ENCODE measurements around the gene TMEM44. TPM values are rescaled to one million over a fixed set of nuclear protein-coding genes. Genes with fewer than 3 reads are reported as not detected.

Gene TMEM44
- total RNA-seq, 1 experiment from 2014 or later: 70.1 TPM

DNA sequence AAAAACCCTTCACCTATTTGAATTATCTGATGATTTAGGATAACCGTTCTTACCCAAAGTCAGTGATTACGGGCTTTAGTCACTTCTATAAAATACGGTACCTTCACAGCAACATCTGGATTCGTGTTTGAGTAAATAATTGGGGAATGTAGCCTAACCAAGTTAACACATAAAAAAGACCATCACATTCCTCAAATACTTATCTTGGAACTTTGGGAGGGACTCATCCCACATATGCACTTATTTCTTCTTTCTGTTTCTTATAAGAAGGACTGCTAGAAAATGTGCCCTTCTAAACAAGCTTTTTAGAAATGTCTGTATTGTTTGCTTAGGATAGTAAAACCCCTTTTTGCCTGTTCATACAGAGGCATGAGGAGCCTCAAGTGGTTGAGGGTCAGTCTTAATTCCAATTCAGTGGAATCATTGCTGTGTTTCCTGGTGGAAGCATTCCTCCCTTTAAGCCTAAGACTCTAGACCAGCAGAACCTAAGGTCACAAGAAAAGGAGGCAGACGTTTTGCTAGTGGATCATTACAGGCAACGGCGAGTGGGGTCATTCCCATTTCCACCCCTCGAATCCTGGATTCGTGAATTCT is 67.5 kb downstream of the TMEM44 start:
- ATAC-seq: no peak
- H3K4me1 ChIP-seq (ENCODE audit: control insufficient read depth, insufficient read depth, low read length): no peaks in the 10 kb centered on the region
- no peaks in the 10 kb centered on the region for H3K9me3 ChIP-seq (ENCODE audit: control insufficient read depth, insufficient read depth, low read depth, low read length)
- POLR2A ChIA-PET: interaction anchor here (0.6 kb wide), 1 partner anchor 82 kb away, joined by 4 read pairs; no protein-coding TSS in a partner anchor
- no TSS peak for BruUV-seq (replicated peaks)
- CTCF ChIA-PET: interaction anchor here (1.4 kb wide), 1 partner anchor 94 kb away, joined by 3 read pairs; no protein-coding TSS in a partner anchor
- H3K4me3 ChIP-seq (ENCODE audit: low read depth in 2 of 2, low read length in 2 of 2): no peak overlapping the region
- DNase-seq (ENCODE audit: low read depth, low spot score): no peak
- TF ChIP-seq, protein P1, sequence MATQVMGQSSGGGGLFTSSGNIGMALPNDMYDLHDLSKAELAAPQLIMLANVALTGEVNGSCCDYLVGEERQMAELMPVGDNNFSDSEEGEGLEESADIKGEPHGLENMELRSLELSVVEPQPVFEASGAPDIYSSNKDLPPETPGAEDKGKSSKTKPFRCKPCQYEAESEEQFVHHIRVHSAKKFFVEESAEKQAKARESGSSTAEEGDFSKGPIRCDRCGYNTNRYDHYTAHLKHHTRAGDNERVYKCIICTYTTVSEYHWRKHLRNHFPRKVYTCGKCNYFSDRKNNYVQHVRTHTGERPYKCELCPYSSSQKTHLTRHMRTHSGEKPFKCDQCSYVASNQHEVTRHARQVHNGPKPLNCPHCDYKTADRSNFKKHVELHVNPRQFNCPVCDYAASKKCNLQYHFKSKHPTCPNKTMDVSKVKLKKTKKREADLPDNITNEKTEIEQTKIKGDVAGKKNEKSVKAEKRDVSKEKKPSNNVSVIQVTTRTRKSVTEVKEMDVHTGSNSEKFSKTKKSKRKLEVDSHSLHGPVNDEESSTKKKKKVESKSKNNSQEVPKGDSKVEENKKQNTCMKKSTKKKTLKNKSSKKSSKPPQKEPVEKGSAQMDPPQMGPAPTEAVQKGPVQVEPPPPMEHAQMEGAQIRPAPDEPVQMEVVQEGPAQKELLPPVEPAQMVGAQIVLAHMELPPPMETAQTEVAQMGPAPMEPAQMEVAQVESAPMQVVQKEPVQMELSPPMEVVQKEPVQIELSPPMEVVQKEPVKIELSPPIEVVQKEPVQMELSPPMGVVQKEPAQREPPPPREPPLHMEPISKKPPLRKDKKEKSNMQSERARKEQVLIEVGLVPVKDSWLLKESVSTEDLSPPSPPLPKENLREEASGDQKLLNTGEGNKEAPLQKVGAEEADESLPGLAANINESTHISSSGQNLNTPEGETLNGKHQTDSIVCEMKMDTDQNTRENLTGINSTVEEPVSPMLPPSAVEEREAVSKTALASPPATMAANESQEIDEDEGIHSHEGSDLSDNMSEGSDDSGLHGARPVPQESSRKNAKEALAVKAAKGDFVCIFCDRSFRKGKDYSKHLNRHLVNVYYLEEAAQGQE (IDR thresholded peaks at IDR 0.05; ENCODE audit: insufficient read depth in 1 of 2, low read depth in 2 of 2, low read length in 1 of 2): no peak
- TF ChIP-seq SIN3A (IDR thresholded peaks at IDR 0.05; ENCODE audit: borderline replicate concordance, insufficient read depth, low read depth, low read length): no peak
- TF ChIP-seq POLR2AphosphoS5 (IDR thresholded peaks at IDR 0.05; ENCODE audit: low read depth, low read length): no peak
- H3K27me3 ChIP-seq (ENCODE audit: control insufficient read depth, insufficient read depth, low read length): no peaks in the 10 kb centered on the region
- H3K36me3 ChIP-seq (ENCODE audit: control insufficient read depth, insufficient read depth, low read length): no peaks in the 10 kb centered on the region
- intact Hi-C loops (cut with micrococcal nuclease; ENCODE audit: unreplicated experiment): no loop called here
- H3K27ac ChIP-seq (ENCODE audit: low read length): no peak overlapping the region
- in situ Hi-C loops (cut with HindIII; ENCODE audit: low pct_unique_long_range_greater_than_20kb, low sequenced_read_pairs): no loop called here

DNA sequence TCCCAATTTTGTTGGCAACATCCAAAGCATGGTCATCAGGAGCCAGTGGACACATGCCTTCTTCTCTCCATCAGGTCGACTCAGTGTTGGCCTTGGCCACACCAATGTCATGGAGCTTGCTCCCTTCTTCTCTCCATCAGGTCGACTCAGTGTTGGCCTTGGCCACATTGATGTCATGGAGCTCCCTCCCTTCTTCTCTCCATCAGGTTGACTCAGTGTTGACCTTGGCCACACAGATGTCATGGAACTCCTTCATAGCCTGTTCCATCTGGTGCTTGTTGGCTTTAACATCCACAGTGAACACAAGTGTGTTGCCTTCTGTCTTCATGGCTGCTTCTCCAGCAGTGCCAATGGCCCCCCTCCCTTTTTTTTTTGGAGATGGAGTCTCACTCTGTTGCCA is 70.2 kb downstream of the TMEM44 start:
- Histone ChIP-seq H3K27me3 (ENCODE audit: control insufficient read depth, insufficient read depth, low read length) (no peaks in the 10 kb centered on the region), H3K27ac (ENCODE audit: low read length) (no peak overlapping the region), H3K4me1 (ENCODE audit: control insufficient read depth, insufficient read depth, low read length) (no peaks in the 10 kb centered on the region), H3K4me3 (ENCODE audit: low read depth in 2 of 2, low read length in 2 of 2) (no peak overlapping the region), H3K36me3 (ENCODE audit: control insufficient read depth, insufficient read depth, low read length) (no peaks in the 10 kb centered on the region), H3K9me3 (ENCODE audit: control insufficient read depth, insufficient read depth, low read depth, low read length) (no peaks in the 10 kb centered on the region)
- BruUV-seq (replicated peaks): no TSS peak
- TF ChIP-seq POLR2AphosphoS5 (IDR thresholded peaks at IDR 0.05; ENCODE audit: low read depth, low read length) (no peak), TCF7L2 (IDR thresholded peaks at IDR 0.05; ENCODE audit: low read depth, low read length) (no peak), SIN3A (IDR thresholded peaks at IDR 0.05; ENCODE audit: borderline replicate concordance, insufficient read depth, low read depth, low read length) (no peak)
- TF ChIP-seq, protein P2, sequence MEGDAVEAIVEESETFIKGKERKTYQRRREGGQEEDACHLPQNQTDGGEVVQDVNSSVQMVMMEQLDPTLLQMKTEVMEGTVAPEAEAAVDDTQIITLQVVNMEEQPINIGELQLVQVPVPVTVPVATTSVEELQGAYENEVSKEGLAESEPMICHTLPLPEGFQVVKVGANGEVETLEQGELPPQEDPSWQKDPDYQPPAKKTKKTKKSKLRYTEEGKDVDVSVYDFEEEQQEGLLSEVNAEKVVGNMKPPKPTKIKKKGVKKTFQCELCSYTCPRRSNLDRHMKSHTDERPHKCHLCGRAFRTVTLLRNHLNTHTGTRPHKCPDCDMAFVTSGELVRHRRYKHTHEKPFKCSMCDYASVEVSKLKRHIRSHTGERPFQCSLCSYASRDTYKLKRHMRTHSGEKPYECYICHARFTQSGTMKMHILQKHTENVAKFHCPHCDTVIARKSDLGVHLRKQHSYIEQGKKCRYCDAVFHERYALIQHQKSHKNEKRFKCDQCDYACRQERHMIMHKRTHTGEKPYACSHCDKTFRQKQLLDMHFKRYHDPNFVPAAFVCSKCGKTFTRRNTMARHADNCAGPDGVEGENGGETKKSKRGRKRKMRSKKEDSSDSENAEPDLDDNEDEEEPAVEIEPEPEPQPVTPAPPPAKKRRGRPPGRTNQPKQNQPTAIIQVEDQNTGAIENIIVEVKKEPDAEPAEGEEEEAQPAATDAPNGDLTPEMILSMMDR (IDR thresholded peaks at IDR 0.05): no peak
- TF ChIP-seq, protein P1 (IDR thresholded peaks at IDR 0.05; ENCODE audit: insufficient read depth in 1 of 2, low read depth in 2 of 2, low read length in 1 of 2): no peak
- ChIA-PET POLR2A (interaction anchor here (0.5 kb wide), 1 partner anchor 66 kb away, joined by 5 read pairs; no protein-coding TSS in a partner anchor), CTCF (no interaction called here)
- intact Hi-C loops (cut with micrococcal nuclease; ENCODE audit: unreplicated experiment): no loop called here
- DNase-seq (ENCODE audit: low read depth, low spot score) (no peak), ATAC-seq (no peak)
- in situ Hi-C loops (cut with HindIII; ENCODE audit: low pct_unique_long_range_greater_than_20kb, low sequenced_read_pairs): no loop called here
